ENCODE data around the gene SUGP1.
A peak's percentile ranks its signal among the peaks of the same experiment; 100 is the strongest.

SUGP1 gene

DNA sequence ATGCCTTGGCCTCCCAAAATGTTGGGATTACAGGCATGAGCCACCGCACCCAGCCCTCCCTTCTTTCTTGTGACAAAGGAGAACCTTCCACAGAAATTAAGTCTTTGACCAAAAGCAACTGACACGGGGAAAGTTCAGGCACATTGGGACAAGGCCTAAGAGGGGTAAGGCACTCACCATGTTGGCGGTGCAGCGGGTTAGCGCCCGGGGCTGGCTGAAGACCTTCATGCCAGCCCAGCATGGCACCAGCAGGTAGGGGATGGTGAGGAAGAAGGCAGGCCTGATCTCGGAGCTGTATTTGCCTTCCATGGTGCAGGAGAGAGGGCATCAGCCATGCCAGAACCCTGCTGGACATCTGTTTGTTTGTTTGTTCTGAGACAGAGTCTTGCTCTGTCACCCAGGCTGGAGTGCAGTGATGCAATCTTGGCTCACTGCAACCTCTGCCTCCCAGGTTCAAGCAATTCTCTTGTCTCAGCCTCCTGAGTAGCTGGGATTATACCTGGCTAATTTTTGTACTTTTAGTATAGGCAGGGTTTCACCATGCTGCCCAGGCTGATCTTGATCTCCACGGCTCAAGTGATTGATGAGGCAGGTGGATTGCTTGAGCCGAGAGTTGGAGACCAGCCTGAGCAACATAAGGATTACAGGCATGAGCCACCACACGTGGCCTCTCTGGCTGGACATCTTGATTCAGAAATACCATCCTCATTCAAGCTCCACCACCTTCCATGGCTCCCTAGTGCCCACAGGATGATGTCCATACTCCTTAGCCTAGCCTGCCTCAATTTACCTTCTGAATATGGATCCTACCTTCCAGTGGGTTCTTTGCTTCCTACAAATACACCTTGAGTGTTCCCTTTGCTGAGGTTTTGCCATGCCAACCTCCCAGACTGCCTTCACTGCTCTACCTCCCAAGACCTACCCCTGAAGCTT, 51.6 kb downstream of the SUGP1 start:
- Histone ChIP-seq H3K4me2 (no peak overlapping the region), H3K27ac (no peak overlapping the region), H4K20me1 (no peaks in the 10 kb centered on the region), H3K4me3 (no peak overlapping the region), H3K27me3 (peaks cover 9% of the 10 kb centered on the region; the same call in 1 of the 2 replicates), H3K36me3 (no peaks in the 10 kb centered on the region), H3K9me3 (no peaks in the 10 kb centered on the region), H3K9ac (no peak overlapping the region), H3K4me1 (0 out of 2 replicates have a peak, but pooled peaks cover 4% of the 10 kb centered on the region)
- TF ChIP-seq Cebpa-rat (IDR thresholded peaks at IDR 0.05) = no peak

- no peak for TF ChIP-seq Cebpa-rat (IDR thresholded peaks at IDR 0.05)
- H3K4me1 ChIP-seq = 0 out of 2 replicates have a peak, but pooled peaks cover 4% of the 10 kb centered on the region
- H3K27me3 ChIP-seq = peaks cover 24% of the 10 kb centered on the region
- no peaks in the 10 kb centered on the region for H3K9me3 ChIP-seq
- H3K27ac ChIP-seq = no peak overlapping the region
- H3K36me3 ChIP-seq = no peaks in the 10 kb centered on the region
- no peaks in the 10 kb centered on the region for H4K20me1 ChIP-seq
- H3K9ac ChIP-seq = no peak overlapping the region
- no peak overlapping the region for H3K4me3 ChIP-seq
- H3K4me2 ChIP-seq = no peak overlapping the region
These were observed 53.0 kb downstream of the SUGP1 start for GRCh38 chr19:19267305-19267704.

GRCh38 chr19:19263886-19264487, 56.3 kb downstream of the SUGP1 start:
- H3K4me3 ChIP-seq = no peak overlapping the region
- no peak overlapping the region for H3K4me2 ChIP-seq
- H3K9ac ChIP-seq = no peak overlapping the region
- peaks cover 13% of the 10 kb centered on the region for H3K9me3 ChIP-seq
- TF ChIP-seq Cebpa-rat (IDR thresholded peaks at IDR 0.05) = no peak
- no peaks in the 10 kb centered on the region for H4K20me1 ChIP-seq
- H3K4me1 ChIP-seq = peaks cover 12% of the 10 kb centered on the region
- peaks cover 45% of the 10 kb centered on the region for H3K27me3 ChIP-seq
- H3K36me3 ChIP-seq = no peaks in the 10 kb centered on the region
- no peak overlapping the region for H3K27ac ChIP-seq

GRCh38 chr19:19262190-19263057, 57.9 kb downstream of the SUGP1 start:
- no peaks in the 10 kb centered on the region for H4K20me1 ChIP-seq
- peaks cover 18% of the 10 kb centered on the region for H3K9me3 ChIP-seq
- H3K9ac ChIP-seq = no peak overlapping the region
- H3K4me3 ChIP-seq = no peak overlapping the region
- H3K27ac ChIP-seq = no peak overlapping the region
- peaks cover 12% of the 10 kb centered on the region for H3K4me1 ChIP-seq
- peak overlapping the region; percentile 87; the same call in 1 of the 2 replicates for H3K4me2 ChIP-seq
- H3K27me3 ChIP-seq = peaks cover 45% of the 10 kb centered on the region
- no peaks in the 10 kb centered on the region for H3K36me3 ChIP-seq
- no peak for TF ChIP-seq Cebpa-rat (IDR thresholded peaks at IDR 0.05)

GRCh38 chr19:19261350-19262189, 58.7 kb downstream of the SUGP1 start:
- Histone ChIP-seq H3K27ac (0 out of 2 replicates have a peak overlapping the region, but pooled peaks have one; percentile 41), H3K27me3 (peaks cover 45% of the 10 kb centered on the region), H3K36me3 (no peaks in the 10 kb centered on the region), H3K9me3 (peaks cover 18% of the 10 kb centered on the region), H3K4me3 (peak overlapping the region; percentile 58; the same call in 1 of the 2 replicates), H4K20me1 (no peaks in the 10 kb centered on the region), H3K4me2 (peak overlapping the region; percentile 87), H3K4me1 (peaks cover 12% of the 10 kb centered on the region), H3K9ac (peak overlapping the region; percentile 43; the same call in 1 of the 2 replicates)
- TF ChIP-seq Cebpa-rat (IDR thresholded peaks at IDR 0.05) = no peak

DNA sequence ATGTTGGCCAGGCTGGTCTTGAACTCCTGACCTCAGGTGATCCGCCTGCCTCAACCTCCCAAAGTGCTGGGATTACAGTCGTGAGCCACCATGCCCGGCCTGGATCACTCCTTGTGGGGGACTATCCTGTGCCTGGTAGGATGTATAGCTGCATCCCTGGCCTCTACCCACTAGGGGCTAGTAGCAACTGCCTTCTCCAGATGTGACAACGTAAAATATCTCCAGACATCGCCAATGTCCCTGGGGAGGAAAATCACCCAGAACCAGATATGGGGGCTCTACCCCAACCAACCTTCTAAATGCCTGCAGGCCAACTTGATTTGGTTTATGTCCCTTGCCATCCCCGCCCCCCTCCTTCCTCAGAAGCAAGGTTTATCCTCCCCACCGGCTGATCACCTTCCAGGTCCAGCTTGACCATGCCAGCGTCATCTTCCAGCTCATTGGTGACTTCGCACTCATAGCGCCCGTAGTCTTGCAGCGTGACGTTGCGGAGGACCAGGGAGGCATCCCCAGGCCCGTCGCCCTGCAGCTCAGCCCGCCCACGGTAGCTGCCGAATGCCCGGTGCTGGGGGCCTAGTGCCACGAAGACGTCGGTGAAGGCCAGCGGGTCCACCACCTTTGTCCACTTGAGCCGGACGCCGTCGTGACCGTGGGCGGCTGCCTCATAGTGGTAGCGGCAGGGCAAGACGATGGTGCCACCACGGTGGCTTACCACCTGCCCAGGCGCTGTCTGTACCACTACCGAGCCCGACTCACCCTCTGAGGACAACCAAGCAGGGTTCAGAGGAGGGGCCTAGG, 59.7 kb downstream of the SUGP1 start:
- H3K27me3 ChIP-seq = peaks cover 45% of the 10 kb centered on the region
- peaks cover 18% of the 10 kb centered on the region for H3K9me3 ChIP-seq
- H3K4me2 ChIP-seq = peak overlapping the region; percentile 87
- no peak overlapping the region for H3K9ac ChIP-seq
- no peak overlapping the region for H3K4me3 ChIP-seq
- H3K4me1 ChIP-seq = peaks cover 12% of the 10 kb centered on the region
- TF ChIP-seq Cebpa-rat (IDR thresholded peaks at IDR 0.05) = no peak
- H4K20me1 ChIP-seq = no peaks in the 10 kb centered on the region
- H3K27ac ChIP-seq = no peak overlapping the region
- H3K36me3 ChIP-seq = no peaks in the 10 kb centered on the region

- Histone ChIP-seq H3K4me3 (no peak overlapping the region), H3K36me3 (no peaks in the 10 kb centered on the region), H4K20me1 (no peaks in the 10 kb centered on the region), H3K9ac (no peak overlapping the region), H3K4me1 (peaks cover 12% of the 10 kb centered on the region), H3K27me3 (peaks cover 45% of the 10 kb centered on the region), H3K4me2 (no peak overlapping the region), H3K9me3 (peaks cover 18% of the 10 kb centered on the region), H3K27ac (no peak overlapping the region)
- TF ChIP-seq Cebpa-rat (IDR thresholded peaks at IDR 0.05) = no peak
These were observed 60.6 kb downstream of the SUGP1 start for GRCh38 chr19:19259741-19260140.

GRCh38 chr19:19258589-19259338, 61.5 kb downstream of the SUGP1 start:
- no peak for TF ChIP-seq Cebpa-rat (IDR thresholded peaks at IDR 0.05)
- Histone ChIP-seq H3K4me1 (peaks cover 12% of the 10 kb centered on the region), H3K4me2 (no peak overlapping the region), H4K20me1 (no peaks in the 10 kb centered on the region), H3K36me3 (no peaks in the 10 kb centered on the region), H3K9ac (no peak overlapping the region), H3K9me3 (peaks cover 18% of the 10 kb centered on the region), H3K27me3 (peaks cover 36% of the 10 kb centered on the region), H3K4me3 (no peak overlapping the region), H3K27ac (no peak overlapping the region)
